Measurements from ENCODE around the gene LIF.

DNA sequence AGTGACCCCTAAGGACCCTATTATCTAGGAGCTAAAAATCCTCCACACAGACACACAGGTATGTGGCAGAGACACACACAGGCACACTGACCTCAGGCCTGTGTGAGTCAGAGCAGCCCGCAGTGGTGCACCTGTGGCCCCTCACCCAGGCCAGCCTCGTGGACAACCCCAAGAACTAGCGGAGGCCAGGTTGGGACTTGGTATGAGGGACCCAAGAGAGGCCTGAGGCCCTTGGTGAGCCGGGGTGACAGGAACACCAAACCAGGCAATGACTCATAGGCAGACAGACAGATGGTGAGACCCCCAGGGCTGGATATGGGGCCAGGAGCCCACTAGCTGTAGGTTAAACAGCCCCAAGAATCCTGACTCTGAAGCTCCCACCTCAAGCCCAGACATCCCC lies 36.8 kb upstream of the LIF start:
- TF ChIP-seq ARNTL (CRISPR knock-in tag; IDR thresholded peaks at IDR 0.05; ENCODE audit: borderline replicate concordance, low read depth) = no peak
- TF ChIP-seq, protein P1, sequence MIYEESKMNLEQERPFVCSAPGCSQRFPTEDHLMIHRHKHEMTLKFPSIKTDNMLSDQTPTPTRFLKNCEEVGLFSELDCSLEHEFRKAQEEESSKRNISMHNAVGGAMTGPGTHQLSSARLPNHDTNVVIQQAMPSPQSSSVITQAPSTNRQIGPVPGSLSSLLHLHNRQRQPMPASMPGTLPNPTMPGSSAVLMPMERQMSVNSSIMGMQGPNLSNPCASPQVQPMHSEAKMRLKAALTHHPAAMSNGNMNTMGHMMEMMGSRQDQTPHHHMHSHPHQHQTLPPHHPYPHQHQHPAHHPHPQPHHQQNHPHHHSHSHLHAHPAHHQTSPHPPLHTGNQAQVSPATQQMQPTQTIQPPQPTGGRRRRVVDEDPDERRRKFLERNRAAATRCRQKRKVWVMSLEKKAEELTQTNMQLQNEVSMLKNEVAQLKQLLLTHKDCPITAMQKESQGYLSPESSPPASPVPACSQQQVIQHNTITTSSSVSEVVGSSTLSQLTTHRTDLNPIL (CRISPR knock-in tag; IDR thresholded peaks at IDR 0.05; ENCODE audit: low read depth) = no peak
- TF ChIP-seq ZFP30 (CRISPR knock-in tag; IDR thresholded peaks at IDR 0.05) = no peak

Measured in SK-N-SH treated with all-trans-retinoic acid at 6 μM for 48 hours (cell line).